PFSK-1 (cell line): ENCODE data around the gene NAXE.

ENCODE experiments used
- FOXP2 ChIP-seq: optimal IDR thresholded peaks from 2 replicates; pipeline ENCODE3; 2011; ENCODE audit warnings: borderline replicate concordance, control low read depth, inconsistent platforms; ENCODE audit not compliant: insufficient read depth; ENCODE audit errors: extremely low read length, extremely low read depth
- POLR2AphosphoS5 ChIP-seq: IDR thresholded peaks from 2 replicates; pipeline ENCODE4 v1.6.1; 2012; ENCODE audit warnings: low read depth, mild to moderate bottlenecking, control low read depth, low read length, moderate library complexity
- SIN3A ChIP-seq: IDR thresholded peaks from 2 replicates; pipeline ENCODE4 v1.6.1; 2012; ENCODE audit warnings: mild to moderate bottlenecking, low read length, moderate library complexity, borderline replicate concordance; ENCODE audit not compliant: insufficient read depth
- TAF1 ChIP-seq: IDR thresholded peaks from 2 replicates; pipeline ENCODE4 v1.6.1; 2012; ENCODE audit warnings: low read length, control low read depth, borderline replicate concordance; ENCODE audit not compliant: insufficient read depth
- TF ChIP-seq, protein P1 (sequence below), 2 experiments: IDR thresholded peaks; 2 replicates each; pipeline versions ENCODE4 v1.6.1 to v1.8.0; 2011 to 2012; ENCODE audit warnings: low read depth in 2 of 2, low read length in 2 of 2, control low read depth in 1 of 2, inconsistent platforms in 1 of 2, mild to moderate bottlenecking in 1 of 2, moderate library complexity in 1 of 2; ENCODE audit not compliant: insufficient read depth in 1 of 2

NAXE gene

GRCh38 chr1:156566436-156566835, 25.1 kb upstream of the NAXE start:
- TF ChIP-seq FOXP2 (no peak), POLR2AphosphoS5 (no peak), TAF1 (no peak), SIN3A (no peak)
- TF ChIP-seq, protein P1, sequence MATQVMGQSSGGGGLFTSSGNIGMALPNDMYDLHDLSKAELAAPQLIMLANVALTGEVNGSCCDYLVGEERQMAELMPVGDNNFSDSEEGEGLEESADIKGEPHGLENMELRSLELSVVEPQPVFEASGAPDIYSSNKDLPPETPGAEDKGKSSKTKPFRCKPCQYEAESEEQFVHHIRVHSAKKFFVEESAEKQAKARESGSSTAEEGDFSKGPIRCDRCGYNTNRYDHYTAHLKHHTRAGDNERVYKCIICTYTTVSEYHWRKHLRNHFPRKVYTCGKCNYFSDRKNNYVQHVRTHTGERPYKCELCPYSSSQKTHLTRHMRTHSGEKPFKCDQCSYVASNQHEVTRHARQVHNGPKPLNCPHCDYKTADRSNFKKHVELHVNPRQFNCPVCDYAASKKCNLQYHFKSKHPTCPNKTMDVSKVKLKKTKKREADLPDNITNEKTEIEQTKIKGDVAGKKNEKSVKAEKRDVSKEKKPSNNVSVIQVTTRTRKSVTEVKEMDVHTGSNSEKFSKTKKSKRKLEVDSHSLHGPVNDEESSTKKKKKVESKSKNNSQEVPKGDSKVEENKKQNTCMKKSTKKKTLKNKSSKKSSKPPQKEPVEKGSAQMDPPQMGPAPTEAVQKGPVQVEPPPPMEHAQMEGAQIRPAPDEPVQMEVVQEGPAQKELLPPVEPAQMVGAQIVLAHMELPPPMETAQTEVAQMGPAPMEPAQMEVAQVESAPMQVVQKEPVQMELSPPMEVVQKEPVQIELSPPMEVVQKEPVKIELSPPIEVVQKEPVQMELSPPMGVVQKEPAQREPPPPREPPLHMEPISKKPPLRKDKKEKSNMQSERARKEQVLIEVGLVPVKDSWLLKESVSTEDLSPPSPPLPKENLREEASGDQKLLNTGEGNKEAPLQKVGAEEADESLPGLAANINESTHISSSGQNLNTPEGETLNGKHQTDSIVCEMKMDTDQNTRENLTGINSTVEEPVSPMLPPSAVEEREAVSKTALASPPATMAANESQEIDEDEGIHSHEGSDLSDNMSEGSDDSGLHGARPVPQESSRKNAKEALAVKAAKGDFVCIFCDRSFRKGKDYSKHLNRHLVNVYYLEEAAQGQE (IDR thresholded peaks at IDR 0.05; ENCODE audit: insufficient read depth in 1 of 2, low read depth in 2 of 2, low read length in 2 of 2): no peak

DNA sequence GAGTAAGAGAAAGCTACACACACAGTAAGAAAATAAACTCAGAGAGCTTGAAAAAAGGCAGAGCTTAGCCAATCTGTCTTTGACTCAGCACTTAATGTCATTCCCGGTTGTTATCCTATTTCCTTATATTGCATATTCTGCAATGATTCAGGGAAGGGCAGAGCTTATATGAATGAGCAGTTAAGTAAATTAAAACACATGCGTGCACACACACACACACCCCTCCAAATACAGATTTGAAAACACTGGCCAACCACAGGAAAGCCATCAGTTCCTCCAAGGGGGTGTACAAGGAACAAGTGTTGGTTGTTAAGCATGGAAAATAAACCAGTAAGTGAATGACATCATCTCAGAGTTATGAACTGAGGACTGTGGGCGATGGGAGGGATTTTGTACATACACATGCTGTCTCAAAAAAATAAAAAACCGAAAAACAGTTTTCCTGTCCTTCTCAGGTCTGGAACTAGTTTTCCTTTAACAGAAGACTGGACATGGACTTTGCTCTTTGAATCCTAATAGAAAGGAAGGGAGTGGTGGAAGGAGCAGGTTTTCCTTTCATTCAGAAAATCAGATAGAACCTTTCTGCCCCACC, 20.2 kb upstream of the NAXE start:
- TF ChIP-seq SIN3A (no peak), POLR2AphosphoS5 (no peak), FOXP2 (no peak), TAF1 (no peak)
- TF ChIP-seq, protein P1 (IDR thresholded peaks at IDR 0.05; ENCODE audit: insufficient read depth in 1 of 2, low read depth in 2 of 2, low read length in 2 of 2): no peak

DNA sequence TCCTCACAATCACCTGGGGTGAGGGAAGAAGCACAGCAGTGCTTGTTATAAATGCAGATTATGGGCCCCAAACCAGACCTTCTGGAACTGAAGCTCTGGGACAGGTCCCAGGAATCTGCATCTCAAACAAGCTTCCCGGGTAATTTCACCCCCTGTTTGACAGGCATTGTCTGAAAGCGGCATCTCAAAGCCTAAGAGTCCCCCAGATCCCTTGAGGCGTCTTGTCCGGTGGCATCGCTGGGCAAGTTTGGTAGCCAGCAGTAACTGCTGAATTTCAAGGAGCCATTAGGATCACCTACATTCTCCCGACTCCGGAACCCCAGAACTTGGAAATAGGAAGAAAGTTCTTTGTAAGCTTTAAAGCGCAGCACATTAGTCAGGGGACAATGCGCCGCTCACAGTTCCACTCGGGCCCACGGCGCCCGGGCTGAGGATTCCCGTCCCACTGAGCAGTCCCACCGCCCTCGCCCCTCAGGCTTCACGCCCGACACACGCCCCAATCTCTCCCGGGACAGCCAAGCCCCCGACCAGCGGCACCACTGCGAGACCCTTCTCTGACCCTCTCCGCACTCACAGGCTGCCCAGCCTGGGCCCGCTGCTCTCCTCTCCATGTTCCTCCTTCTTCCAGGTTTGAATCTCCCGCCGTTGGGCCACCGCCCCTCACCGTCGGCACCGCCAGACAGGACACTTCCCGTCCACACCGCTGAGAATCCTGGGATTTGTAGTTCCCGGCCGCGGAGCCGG, 19.5 kb upstream of the NAXE start, which contains the start of gene IQGAP3:
IQGAP3 (minus strand) TSS at position 647 of the 744 bp plus-strand sequence; CDS start at position 611, 36 bp downstream.
- TF ChIP-seq POLR2AphosphoS5 (no peak), SIN3A (peak; percentile 99), TAF1 (no peak)

DNA sequence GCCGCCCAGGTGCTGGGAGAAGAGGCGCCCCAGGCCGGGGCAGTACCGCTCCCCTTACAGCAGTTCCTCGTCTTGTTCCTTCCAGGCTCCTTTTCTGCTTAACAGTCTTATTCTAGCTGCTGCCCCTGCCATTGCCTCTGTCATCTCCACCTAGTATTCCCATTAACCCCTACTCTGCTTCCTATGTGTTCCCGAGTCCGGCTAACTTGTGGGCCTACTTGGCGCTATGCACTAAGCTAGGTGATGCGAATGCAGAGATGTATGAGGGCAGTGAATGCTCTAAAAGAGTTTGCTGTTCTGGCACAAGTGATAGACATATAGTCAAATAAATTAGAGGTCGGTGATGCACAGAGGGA, 18.9 kb upstream of the NAXE start:
- TF ChIP-seq FOXP2: no peak
- TF ChIP-seq TAF1: no peak
- TF ChIP-seq, protein P1 (IDR thresholded peaks at IDR 0.05; ENCODE audit: insufficient read depth in 1 of 2, low read depth in 2 of 2, low read length in 2 of 2): no peak
- no peak for TF ChIP-seq SIN3A
- TF ChIP-seq POLR2AphosphoS5: no peak

- TF ChIP-seq TAF1 (no peak), FOXP2 (no peak), POLR2AphosphoS5 (no peak), SIN3A (no peak)
- TF ChIP-seq, protein P1 (IDR thresholded peaks at IDR 0.05; ENCODE audit: insufficient read depth in 1 of 2, low read depth in 2 of 2, low read length in 2 of 2): no peak
Measured at GRCh38 chr1:156574039-156574633, 17.4 kb upstream of the NAXE start.
